Stimulated activated memory B cell treated with anti-CD40 and anti-IgM and Interleukin-4, amounts not matched to agents 10 μg/mL and 1 μg/mL and 100 μg/mL, for 72 hours (primary cell): ENCODE measurements around the gene C1GALT1.
"Not testable (repeated sequence)": the region's sequence is repeated elsewhere in the genome, so short reads cannot be mapped to it uniquely, and the experiment has no call there.

ENCODE experiments used
- ATAC-seq: fragments of 150-1000 bp; cut with Tn5 transposase; 2 replicates; pipeline ENCODE4 v1.10.0; 2021
- H3K27ac Mint-ChIP-seq: one replicate; pipeline ENCODE4 v1.8.0; 2022; ENCODE audit warnings: mild to moderate bottlenecking, mixed read lengths
- H3K27me3 Mint-ChIP-seq: one replicate; pipeline ENCODE4 v1.8.0; 2022; ENCODE audit warnings: mixed read lengths
- H3K36me3 Mint-ChIP-seq: one replicate; pipeline ENCODE4 v1.8.0; 2022; ENCODE audit warnings: mixed read lengths
- H3K4me1 Mint-ChIP-seq: one replicate; pipeline ENCODE4 v1.8.0; 2022; ENCODE audit warnings: mixed read lengths
- H3K4me3 Mint-ChIP-seq: one replicate; pipeline ENCODE4 v1.8.0; 2022; ENCODE audit warnings: mild to moderate bottlenecking, moderate library complexity, mixed read lengths
- H3K9me3 Mint-ChIP-seq: one replicate; pipeline ENCODE4 v1.8.0; 2022; ENCODE audit warnings: mixed read lengths

The C1GALT1 gene

GRCh38 chr7:7182156-7183060, at the start of gene C1GALT1:
C1GALT1 (plus strand) TSS chr7:7182544; CDS start chr7:7234320, 51,776 bp downstream.
- peak; percentile 94 for ATAC-seq
- Mint-ChIP-seq H3K9me3 (no peaks in the 10 kb centered on the region), H3K27ac (peak within 1 kb of the TSS; percentile 98), H3K4me3 (peak within 1 kb of the TSS; percentile 89), H3K36me3 (peaks cover 6% of the 10 kb centered on the region), H3K27me3 (no peaks in the 10 kb centered on the region), H3K4me1 (peaks cover 12% of the 10 kb centered on the region)

DNA sequence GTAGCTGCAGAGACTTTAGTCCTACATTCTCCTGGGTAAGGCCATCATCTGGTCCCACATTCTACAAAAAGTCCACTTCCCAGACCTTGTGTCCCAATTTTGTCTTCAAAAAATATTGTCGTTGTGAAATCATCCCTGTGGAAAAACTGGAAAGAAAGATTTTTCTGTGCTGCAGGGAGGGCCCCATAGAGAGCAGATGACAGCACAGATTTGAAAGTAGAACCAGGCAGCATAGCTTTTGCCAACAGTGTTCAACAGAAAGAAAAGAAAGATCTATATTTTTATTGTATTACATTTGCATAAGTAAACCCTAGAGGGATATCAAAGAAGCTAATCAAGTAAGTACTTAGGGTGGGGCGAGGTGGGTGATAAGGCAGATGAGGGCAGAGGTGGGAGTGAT, 48.3 kb upstream of the C1GALT1 start:
- Mint-ChIP-seq H3K36me3 (no peaks in the 10 kb centered on the region), H3K4me1 (peaks cover 6% of the 10 kb centered on the region), H3K9me3 (no peaks in the 10 kb centered on the region), H3K4me3 (no peak overlapping the region), H3K27ac (no peak overlapping the region), H3K27me3 (no peaks in the 10 kb centered on the region)
- no peak for ATAC-seq

GRCh38 chr7:7135074-7135473, 47.3 kb upstream of the C1GALT1 start:
- H3K27me3 Mint-ChIP-seq, result no peaks in the 10 kb centered on the region
- no peak overlapping the region for H3K4me3 Mint-ChIP-seq
- no peak overlapping the region for H3K27ac Mint-ChIP-seq
- no peak for ATAC-seq
- peaks cover under 1% of the 10 kb centered on the region for H3K9me3 Mint-ChIP-seq
- H3K36me3 Mint-ChIP-seq, result no peaks in the 10 kb centered on the region
- peaks cover 6% of the 10 kb centered on the region for H3K4me1 Mint-ChIP-seq

- not testable (repeated sequence) for H3K27ac Mint-ChIP-seq, H3K36me3 Mint-ChIP-seq, ATAC-seq, H3K27me3 Mint-ChIP-seq, H3K4me3 Mint-ChIP-seq, H3K9me3 Mint-ChIP-seq, H3K4me1 Mint-ChIP-seq
Observed at GRCh38 chr7:7135924-7136323, 46.4 kb upstream of the C1GALT1 start.

GRCh38 chr7:7136466-7137381, 45.6 kb upstream of the C1GALT1 start:
- no peaks in the 10 kb centered on the region for H3K36me3 Mint-ChIP-seq
- H3K27me3 Mint-ChIP-seq, result no peaks in the 10 kb centered on the region
- no peak for ATAC-seq
- no peak overlapping the region for H3K27ac Mint-ChIP-seq
- H3K4me3 Mint-ChIP-seq, result no peak overlapping the region
- H3K9me3 Mint-ChIP-seq, result peaks cover 3% of the 10 kb centered on the region
- H3K4me1 Mint-ChIP-seq, result peaks cover 7% of the 10 kb centered on the region

- Mint-ChIP-seq H3K27me3 (no peaks in the 10 kb centered on the region), H3K4me1 (peaks cover 7% of the 10 kb centered on the region), H3K36me3 (peaks cover under 1% of the 10 kb centered on the region), H3K4me3 (no peak overlapping the region), H3K27ac (no peak overlapping the region), H3K9me3 (peaks cover 6% of the 10 kb centered on the region)
- ATAC-seq, result no peak
Observed at GRCh38 chr7:7138897-7139296, 43.4 kb upstream of the C1GALT1 start.

DNA sequence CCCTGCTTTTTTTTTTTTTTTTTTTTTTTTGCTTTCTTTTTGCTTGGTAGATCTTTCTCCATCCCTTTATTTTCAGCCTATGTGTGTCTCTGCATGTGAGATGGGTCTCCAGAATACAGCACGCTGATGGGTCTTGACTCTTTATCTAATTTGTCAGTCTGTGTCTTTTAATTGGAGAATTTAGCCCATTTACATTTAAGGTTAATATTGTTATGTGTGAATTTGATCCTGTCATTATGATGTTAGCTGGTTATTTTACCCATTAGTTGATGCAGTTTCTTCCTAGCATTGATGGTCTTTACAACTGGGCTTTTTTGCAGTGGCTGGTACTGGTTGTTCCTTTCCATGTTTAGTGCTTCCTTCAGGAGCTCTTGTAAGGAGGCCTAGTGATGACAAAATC, 38.9 kb upstream of the C1GALT1 start:
- not testable (repeated sequence) for H3K27ac Mint-ChIP-seq, H3K27me3 Mint-ChIP-seq, ATAC-seq, H3K36me3 Mint-ChIP-seq, H3K4me3 Mint-ChIP-seq, H3K4me1 Mint-ChIP-seq
- H3K9me3 Mint-ChIP-seq, result peaks cover 10% of the 10 kb centered on the region

DNA sequence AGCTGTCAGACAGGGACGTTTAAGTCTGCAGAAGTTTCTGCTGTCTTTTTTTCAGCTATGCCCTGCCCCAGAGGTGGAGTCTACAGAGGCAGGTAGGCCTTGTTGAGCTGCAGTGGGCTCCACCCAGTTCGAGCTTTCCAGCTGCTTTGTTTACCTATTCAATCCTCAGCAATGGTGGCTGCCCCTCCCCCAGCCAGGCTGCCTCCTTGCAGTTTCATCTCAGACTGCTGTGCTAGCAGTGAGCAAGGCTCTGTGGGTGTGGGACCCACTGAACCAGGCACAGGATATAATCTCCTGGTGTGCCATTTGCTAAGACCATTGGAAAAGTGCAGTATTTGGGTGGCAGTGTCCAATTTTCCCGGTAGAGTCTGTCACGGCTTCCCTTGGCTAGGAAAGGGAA, 37.2 kb upstream of the C1GALT1 start:
- not testable (repeated sequence) for H3K4me1 Mint-ChIP-seq, H3K36me3 Mint-ChIP-seq, ATAC-seq

GRCh38 chr7:7146837-7147236, 35.5 kb upstream of the C1GALT1 start:
- Mint-ChIP-seq H3K4me1 (peaks cover 5% of the 10 kb centered on the region), H3K27ac (no peak overlapping the region), H3K27me3 (no peaks in the 10 kb centered on the region), H3K36me3 (peaks cover 6% of the 10 kb centered on the region), H3K9me3 (peaks cover 7% of the 10 kb centered on the region), H3K4me3 (no peak overlapping the region)
- ATAC-seq, result no peak

More for the DNA sequence above, 37.2 kb upstream of the C1GALT1 start:
- H3K4me3 Mint-ChIP-seq, H3K9me3 Mint-ChIP-seq, H3K27ac Mint-ChIP-seq, H3K27me3 Mint-ChIP-seq: not testable (repeated sequence)

DNA sequence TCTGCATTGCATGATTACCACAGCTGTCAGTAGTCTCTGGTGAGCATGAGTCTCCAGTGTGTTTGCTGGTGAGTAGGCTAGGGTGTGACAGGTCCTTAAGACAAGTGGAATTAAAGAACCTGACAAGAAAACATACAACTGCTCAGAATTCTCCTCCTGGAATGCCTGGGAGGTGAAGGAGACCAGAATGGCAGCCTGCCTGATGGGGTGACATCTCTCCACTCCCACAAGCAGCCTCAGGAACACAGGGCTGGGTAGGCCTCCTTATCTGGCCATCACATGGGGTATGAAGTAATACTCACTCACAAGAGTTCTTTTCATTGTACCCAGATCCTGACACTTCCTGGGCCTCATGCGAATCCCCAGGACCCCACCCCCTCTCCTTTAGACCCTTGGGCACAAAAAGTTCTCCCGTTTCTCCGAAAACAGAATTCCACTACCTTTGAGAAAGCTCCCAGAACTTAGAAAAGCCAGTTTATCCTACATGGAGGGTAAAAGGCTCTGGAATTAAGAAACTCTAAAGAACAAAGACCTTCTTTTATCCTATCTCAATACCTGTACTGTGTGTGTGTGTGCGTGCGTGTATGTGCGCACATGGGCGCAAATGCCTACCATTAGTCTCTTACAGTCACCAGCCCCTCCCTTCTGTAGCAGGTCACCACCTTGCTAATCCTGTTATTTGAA, 33.4 kb upstream of the C1GALT1 start:
- no peak for ATAC-seq
- Mint-ChIP-seq H3K27me3 (no peaks in the 10 kb centered on the region), H3K4me1 (peaks cover 5% of the 10 kb centered on the region), H3K36me3 (peaks cover 7% of the 10 kb centered on the region), H3K9me3 (peaks cover 4% of the 10 kb centered on the region), H3K4me3 (no peak overlapping the region), H3K27ac (no peak overlapping the region)

GRCh38 chr7:7151285-7151684, 31.1 kb upstream of the C1GALT1 start:
- Mint-ChIP-seq H3K4me3 (no peak overlapping the region), H3K27ac (no peak overlapping the region)

DNA sequence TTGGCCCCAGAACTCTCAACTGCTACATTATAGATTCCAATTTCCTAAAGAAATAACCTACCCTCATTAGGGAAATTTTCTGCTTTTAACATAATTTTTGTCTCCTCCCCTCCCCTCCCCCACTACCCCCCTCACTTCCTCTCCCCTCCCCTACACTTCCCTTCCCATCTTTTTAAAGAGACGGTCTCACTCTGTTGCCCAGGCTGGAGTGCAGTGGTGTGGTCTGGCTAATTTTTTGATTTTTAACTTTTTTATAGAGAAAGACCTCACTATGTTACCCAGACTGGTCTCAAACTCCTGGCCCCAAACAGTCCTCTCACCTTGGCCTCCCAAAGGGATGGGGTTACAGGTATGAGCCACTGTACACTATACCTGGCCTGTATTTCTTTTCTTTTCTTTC, 30.5 kb upstream of the C1GALT1 start:
- Mint-ChIP-seq H3K4me1 (peaks cover 18% of the 10 kb centered on the region), H3K9me3 (peaks cover 10% of the 10 kb centered on the region), H3K27me3 (no peaks in the 10 kb centered on the region), H3K4me3 (no peak overlapping the region), H3K27ac (no peak overlapping the region), H3K36me3 (peaks cover 5% of the 10 kb centered on the region)
- ATAC-seq, result no peak

More at GRCh38 chr7:7151285-7151684, 31.1 kb upstream of the C1GALT1 start:
- H3K36me3 Mint-ChIP-seq, result peaks cover 5% of the 10 kb centered on the region
- ATAC-seq, result no peak
- H3K9me3 Mint-ChIP-seq, result peaks cover 10% of the 10 kb centered on the region
- H3K27me3 Mint-ChIP-seq, result no peaks in the 10 kb centered on the region
- peaks cover 13% of the 10 kb centered on the region for H3K4me1 Mint-ChIP-seq

DNA sequence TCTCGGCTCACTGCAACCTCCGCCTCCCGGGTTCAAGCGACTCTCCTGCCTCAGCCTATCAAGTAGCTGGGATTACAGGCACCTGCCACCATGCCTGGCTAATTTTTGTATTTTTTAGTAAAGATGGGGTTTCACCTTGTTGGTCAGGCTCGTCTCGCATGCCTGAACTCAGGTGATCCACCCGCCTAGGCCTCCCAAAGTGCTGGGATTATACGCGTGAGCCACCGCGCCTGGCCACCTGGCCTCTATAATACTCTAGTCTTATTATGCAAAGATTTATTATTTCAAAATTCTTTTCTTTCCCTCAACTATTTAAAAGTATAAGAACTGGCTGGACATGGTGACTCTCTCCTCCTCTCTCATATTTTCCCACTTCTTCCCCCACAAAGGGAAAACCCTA, 30.0 kb upstream of the C1GALT1 start:
- peaks cover 5% of the 10 kb centered on the region for H3K36me3 Mint-ChIP-seq
- H3K27ac Mint-ChIP-seq, result no peak overlapping the region
- peaks cover 23% of the 10 kb centered on the region for H3K4me1 Mint-ChIP-seq
- peaks cover 10% of the 10 kb centered on the region for H3K9me3 Mint-ChIP-seq
- H3K4me3 Mint-ChIP-seq, result no peak overlapping the region
- H3K27me3 Mint-ChIP-seq, result no peaks in the 10 kb centered on the region
- ATAC-seq, result no peak

- peaks cover 39% of the 10 kb centered on the region for H3K4me1 Mint-ChIP-seq
- H3K9me3 Mint-ChIP-seq, ATAC-seq, H3K36me3 Mint-ChIP-seq, H3K27ac Mint-ChIP-seq, H3K27me3 Mint-ChIP-seq, H3K4me3 Mint-ChIP-seq: not testable (repeated sequence)
Observed at GRCh38 chr7:7154355-7154754, 28.0 kb upstream of the C1GALT1 start.

DNA sequence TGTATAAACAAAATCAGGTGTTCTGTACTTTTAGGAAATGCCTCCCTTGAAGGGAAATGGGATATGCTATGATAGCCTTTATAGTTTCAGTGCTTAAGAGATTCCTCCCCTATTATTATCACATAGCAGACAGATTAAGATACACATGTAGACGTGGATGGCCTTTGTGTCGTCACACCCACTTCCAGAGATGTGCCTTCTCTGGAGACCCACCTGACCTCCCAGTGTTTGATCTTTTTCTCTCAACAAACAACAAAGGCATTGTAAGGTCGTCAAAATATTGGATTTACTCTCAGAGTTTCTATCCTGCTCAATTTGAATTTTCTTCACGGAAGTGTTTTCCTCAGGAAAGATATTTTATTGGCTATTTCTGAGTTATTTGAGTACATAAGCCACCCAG, 25.7 kb upstream of the C1GALT1 start:
- Mint-ChIP-seq H3K4me1 (peaks cover 53% of the 10 kb centered on the region), H3K4me3 (peak overlapping the region; percentile 80), H3K9me3 (peaks cover 10% of the 10 kb centered on the region), H3K27ac (peak overlapping the region; percentile 94), H3K36me3 (peaks cover 5% of the 10 kb centered on the region), H3K27me3 (no peaks in the 10 kb centered on the region)
- no peak for ATAC-seq
